Brain microvascular endothelial cell (primary cell): ENCODE data around the gene CACHD1.

Experiments used
- DNase-seq: peaks from one replicate; pipeline ENCODE4 v3.0.0-alpha.2; 2020
- H3K27ac ChIP-seq: fragments of 250-450 bp; sonication (Bioruptor Pico); 2 replicates; pipeline ENCODE4 v1.5.1; 2020; ENCODE audit warnings: mild to moderate bottlenecking, moderate library complexity
- H3K27me3 ChIP-seq: fragments of 250-450 bp; sonication (Bioruptor Pico); replicated peaks from 2 replicates; pipeline ENCODE4 v1.5.1; 2020; ENCODE audit warnings: mild to moderate bottlenecking
- H3K36me3 ChIP-seq: fragments of 250-450 bp; sonication (Bioruptor Pico); replicated peaks from 2 replicates; pipeline ENCODE4 v1.5.1; 2020; ENCODE audit warnings: mild to moderate bottlenecking
- H3K4me3 ChIP-seq: 2 replicates; pipeline ENCODE4 v1.5.1; 2011; ENCODE audit warnings: low read depth, mild to moderate bottlenecking, control low read depth, low read length, moderate library complexity
- CTCF ChIP-seq: IDR thresholded peaks from 2 replicates; pipeline ENCODE4 v1.5.1; 2011; ENCODE audit warnings: low read depth, mild to moderate bottlenecking, moderate library complexity, low read length, control low read depth, inconsistent platforms; ENCODE audit errors: missing control alignments
- in situ Hi-C: cut with HindIII; loops from 2 replicates; pipeline ENCODE4 v1.10.0; 2017; ENCODE audit warnings: low sequenced_read_pairs, low pct_ligation_motif_present

CACHD1 gene

DNA sequence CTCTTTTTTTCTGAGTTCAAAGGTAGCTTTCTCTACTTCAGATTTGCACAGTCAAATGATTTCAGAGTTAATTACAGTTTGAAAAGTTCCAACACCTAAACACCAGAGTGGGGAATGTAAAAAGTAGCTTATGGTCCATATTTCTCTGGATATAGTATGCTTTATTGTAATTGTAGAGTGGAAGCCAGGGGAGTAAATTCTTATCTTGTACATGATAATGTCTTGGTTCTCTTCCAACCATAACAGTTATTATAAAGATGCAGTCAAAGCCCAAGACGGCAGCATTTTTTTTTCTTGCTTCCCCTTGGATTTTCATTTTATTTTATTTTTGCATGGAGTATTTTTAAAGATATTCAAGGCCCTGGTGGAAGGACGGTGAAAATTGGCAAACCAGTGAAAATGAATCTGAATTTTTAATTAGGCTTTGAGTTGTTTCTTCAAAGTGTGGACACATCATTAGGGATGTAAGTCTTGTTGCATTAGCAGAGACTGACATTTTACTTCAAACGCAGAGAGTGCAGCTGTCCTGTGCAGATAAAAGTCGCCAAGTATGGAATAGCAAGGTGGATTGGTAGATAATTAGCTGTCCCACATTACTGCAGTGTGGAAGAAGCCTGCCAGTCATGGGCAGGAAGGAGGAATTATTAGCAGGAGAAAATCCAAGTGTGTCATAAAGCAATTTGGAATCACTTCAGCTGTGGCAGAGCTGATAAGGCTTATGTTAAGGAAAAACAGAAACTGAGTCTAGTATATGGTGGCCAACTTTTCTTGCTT lies 11.3 kb downstream of the CACHD1 start:
- Histone ChIP-seq H3K27me3 (no peaks in the 10 kb centered on the region), H3K27ac (no peak overlapping the region), H3K36me3 (no peaks in the 10 kb centered on the region), H3K4me3 (no peak overlapping the region)
- DNase-seq: no peak
- in situ Hi-C loops: no loop called here
- no peak for TF ChIP-seq CTCF

GRCh38 chr1:64482128-64482527 lies 12.2 kb downstream of the CACHD1 start:
- H3K36me3 ChIP-seq: no peaks in the 10 kb centered on the region
- TF ChIP-seq CTCF: no peak
- no peaks in the 10 kb centered on the region for H3K27me3 ChIP-seq
- in situ Hi-C loops: no loop called here
- no peak for DNase-seq
- no peak overlapping the region for H3K4me3 ChIP-seq
- no peak overlapping the region for H3K27ac ChIP-seq

GRCh38 chr1:64482720-64483119 lies 12.8 kb downstream of the CACHD1 start:
- no peak overlapping the region for H3K4me3 ChIP-seq
- in situ Hi-C loops: no loop called here
- no peaks in the 10 kb centered on the region for H3K36me3 ChIP-seq
- DNase-seq: no peak
- no peak for TF ChIP-seq CTCF
- H3K27ac ChIP-seq: no peak overlapping the region
- no peaks in the 10 kb centered on the region for H3K27me3 ChIP-seq

DNA sequence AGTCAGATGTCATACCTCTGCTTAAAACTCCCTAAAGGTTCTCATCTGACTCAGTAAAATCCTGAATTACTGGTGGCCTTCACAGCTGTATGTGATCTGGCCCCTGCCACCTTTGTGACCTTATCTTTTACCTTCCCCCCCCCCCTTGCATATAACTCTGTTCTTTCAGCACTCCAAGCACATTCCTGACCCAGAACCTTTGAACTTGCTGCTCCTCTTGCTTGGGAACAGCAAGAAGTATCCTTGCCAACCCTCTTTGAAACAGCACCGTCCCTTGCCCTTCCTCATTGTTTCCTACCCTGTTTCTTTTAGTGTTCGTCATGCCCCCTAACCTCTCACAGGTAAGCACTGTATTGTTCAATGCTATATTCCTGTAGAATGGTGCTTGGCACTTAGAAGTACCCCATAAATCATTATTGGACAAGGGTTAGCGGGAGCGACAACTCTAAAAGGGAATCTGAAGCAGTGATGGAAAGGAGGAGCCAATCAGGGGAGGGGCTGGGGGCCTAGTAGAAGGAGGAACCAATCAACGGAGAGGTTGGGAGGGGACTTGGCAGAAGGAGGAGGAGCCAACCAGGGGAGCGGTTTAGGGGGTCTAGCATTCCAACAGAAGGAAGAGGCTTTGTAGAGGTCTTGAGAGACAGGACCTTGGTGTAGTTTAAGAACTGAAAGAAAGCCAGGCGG lies 13.9 kb downstream of the CACHD1 start:
- no peak for DNase-seq
- Histone ChIP-seq H3K36me3 (no peaks in the 10 kb centered on the region), H3K4me3 (no peak overlapping the region), H3K27ac (no peak overlapping the region), H3K27me3 (no peaks in the 10 kb centered on the region)
- in situ Hi-C loops: no loop called here
- no peak for TF ChIP-seq CTCF

- DNase-seq: no peak
- in situ Hi-C loops: no loop called here
- Histone ChIP-seq H3K27me3 (no peaks in the 10 kb centered on the region), H3K4me3 (no peak overlapping the region), H3K27ac (no peak overlapping the region), H3K36me3 (no peaks in the 10 kb centered on the region)
- no peak for TF ChIP-seq CTCF
Measured at GRCh38 chr1:64484651-64485050, 14.7 kb downstream of the CACHD1 start.
